ENCODE data around the gene C2orf69.

Gene C2orf69

DNA sequence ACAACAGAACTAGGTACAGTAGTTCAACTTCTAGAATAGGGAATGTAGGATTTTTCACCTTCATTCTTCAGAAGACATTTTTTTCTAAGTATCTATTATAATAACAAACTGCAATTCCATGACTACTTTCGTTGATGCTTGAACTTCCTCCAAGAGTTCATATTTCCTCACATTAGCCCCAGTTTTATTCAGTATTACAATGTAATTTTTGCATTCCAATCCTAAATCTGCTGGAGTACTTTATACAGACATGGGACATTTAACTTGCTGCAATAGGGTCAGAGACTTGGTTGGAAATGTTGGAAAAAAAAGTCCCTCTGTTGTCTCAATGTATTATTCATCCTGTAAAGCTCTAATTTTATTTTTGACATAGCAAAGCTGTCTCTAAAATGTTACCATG, 40.5 kb upstream of the C2orf69 start:
- no peak for TF ChIP-seq CTCF (IDR thresholded peaks at IDR 0.05; ENCODE audit: low read depth, low read length)
- H3K4me3 ChIP-seq (ENCODE audit: low read depth, low read length) = no peak overlapping the region

DNA sequence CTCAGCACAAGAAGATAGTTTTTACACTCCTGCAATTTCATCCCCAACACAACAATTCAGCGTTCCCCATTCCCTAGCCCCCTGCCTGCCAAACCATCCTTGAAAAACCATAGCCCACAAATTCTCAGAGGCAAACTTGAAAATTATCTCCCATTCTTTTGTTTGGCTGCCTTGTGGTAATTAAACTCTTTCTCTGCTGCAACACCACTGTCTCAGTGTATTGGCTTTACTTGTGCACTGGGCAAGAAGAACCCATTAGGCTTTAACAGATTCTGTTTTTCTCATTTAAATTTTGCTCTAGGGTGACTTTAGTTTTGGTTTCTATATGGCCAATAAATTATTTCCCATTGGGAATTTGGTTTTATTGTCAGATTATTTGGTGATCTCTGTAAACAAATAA, 36.9 kb upstream of the C2orf69 start:
- H3K4me3 ChIP-seq (ENCODE audit: low read depth, low read length) = no peak overlapping the region
- TF ChIP-seq CTCF (IDR thresholded peaks at IDR 0.05; ENCODE audit: low read depth, low read length) = no peak

- TF ChIP-seq CTCF (IDR thresholded peaks at IDR 0.05; ENCODE audit: low read depth, low read length) = no peak
- no peak overlapping the region for H3K4me3 ChIP-seq (ENCODE audit: low read depth, low read length)
Measured at GRCh38 chr2:199875400-199875799, 35.7 kb upstream of the C2orf69 start.

- TF ChIP-seq CTCF (IDR thresholded peaks at IDR 0.05; ENCODE audit: low read depth, low read length) = no peak
- H3K4me3 ChIP-seq (ENCODE audit: low read depth, low read length) = no peak overlapping the region
Measured at GRCh38 chr2:199882667-199883066, 28.4 kb upstream of the C2orf69 start.

DNA sequence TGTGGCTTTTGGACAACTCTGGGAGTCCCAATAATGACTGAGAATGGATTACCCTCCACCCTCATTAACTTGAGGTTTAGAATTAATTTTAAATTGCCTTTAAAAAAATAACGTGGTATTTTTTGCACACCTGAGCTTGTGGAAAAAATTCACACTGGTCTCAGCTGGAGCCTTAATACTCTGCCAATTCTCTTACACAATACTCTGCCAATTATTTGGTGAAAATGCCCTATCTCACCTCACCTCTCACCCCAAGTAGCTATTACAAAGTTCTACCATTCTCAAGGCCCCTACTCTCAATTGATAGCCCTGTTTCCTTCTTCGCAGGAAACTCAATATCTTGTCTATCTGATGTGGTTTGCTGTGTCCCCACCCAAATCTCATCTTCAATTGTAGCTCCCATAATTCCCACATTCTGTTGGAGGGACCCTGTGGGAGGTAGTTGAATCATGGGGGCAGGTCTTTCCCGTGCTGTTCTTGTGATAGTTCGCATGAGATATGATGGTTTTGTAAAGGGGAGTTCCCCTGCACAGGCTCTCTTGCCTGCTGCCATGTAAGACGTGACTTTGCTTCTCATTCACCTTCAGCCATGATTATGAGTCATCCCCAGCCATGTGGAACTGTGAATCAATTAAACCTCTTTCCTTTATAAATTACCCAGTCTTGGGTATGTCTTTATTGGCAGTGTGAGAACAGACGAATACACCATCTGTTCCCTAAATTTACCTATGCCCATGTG, 27.4 kb upstream of the C2orf69 start:
- no peak overlapping the region for H3K4me3 ChIP-seq (ENCODE audit: low read depth, low read length)
- TF ChIP-seq CTCF (IDR thresholded peaks at IDR 0.05; ENCODE audit: low read depth, low read length) = no peak

DNA sequence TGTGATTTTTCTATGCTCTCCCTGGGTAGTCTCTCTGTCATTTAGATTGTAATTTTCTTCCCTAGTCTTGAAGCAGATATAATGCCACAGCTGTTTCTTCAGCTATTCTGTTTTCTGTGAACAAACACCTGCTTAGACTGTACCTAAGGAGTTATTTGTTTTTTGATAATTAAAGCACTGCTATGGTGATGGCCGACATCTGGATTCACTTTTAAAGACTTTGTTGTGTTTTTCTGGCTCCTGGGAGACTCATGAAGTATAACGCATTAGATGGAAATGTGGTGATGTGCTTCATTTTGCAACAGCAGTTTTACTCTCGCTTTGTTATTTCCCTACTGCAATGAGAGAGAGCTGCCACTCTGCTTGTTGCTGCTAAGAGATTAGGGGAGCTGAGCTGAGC, 15.7 kb upstream of the C2orf69 start:
- no peak for TF ChIP-seq CTCF (IDR thresholded peaks at IDR 0.05; ENCODE audit: low read depth, low read length)

DNA sequence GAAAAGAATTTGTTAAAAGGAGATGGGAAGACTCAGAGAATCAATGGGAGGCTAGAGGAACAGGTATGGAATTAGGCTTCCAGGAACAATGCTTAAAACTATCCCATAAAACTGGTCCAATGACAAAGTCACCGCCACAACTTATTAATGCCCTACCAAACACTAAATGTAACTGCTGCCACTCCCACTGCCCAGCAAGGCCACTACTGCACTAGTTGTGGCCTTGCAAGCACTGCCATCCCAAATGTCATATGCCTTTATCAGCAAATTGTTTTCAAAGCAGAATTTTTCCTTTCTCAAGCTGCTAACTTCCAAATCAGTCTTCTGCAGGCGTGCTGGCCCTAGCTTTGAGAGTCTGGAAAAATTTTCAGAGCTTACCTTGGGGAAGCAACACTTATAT, 14.5 kb upstream of the C2orf69 start:
- TF ChIP-seq CTCF (IDR thresholded peaks at IDR 0.05; ENCODE audit: low read depth, low read length) = no peak
- H3K4me3 ChIP-seq (ENCODE audit: low read depth, low read length) = no peak overlapping the region

More for the DNA sequence above, 15.7 kb upstream of the C2orf69 start:
- H3K4me3 ChIP-seq (ENCODE audit: low read depth, low read length) = no peak overlapping the region

Data from WI38 (cell line).